ENCODE data around the gene ZNF830. TPM values are rescaled to one million over a fixed set of nuclear protein-coding genes. Genes with fewer than 3 reads are reported as not detected.

ZNF830 gene
- total and polyA plus RNA-seq, 2 of the 13 experiments (the other 11 are each of a cell fraction or from before 2014, with no cell fraction given), result 6.1 to 19.0 TPM

DNA sequence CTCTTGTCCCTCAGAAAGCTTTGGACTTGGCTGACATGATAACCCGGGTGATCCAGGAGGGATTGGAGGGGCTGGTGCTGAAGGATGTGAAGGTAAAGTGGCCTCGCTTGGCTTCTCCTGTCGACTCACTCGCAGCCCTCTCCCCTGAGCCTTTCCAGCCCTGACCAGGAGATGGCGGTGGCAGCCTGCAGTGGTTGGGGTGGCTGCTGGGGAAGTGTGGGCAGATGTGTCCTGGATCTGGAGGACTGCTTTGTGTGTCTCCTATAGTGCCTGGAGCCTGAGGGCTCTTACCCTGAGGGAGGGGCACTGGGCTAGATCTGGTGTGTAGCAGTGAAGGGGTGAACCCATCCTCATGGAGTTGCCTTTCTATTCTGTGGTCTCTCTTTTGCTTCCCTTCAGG, 36.9 kb downstream of the ZNF830 start (continued):
- TF ChIP-seq, protein P1, sequence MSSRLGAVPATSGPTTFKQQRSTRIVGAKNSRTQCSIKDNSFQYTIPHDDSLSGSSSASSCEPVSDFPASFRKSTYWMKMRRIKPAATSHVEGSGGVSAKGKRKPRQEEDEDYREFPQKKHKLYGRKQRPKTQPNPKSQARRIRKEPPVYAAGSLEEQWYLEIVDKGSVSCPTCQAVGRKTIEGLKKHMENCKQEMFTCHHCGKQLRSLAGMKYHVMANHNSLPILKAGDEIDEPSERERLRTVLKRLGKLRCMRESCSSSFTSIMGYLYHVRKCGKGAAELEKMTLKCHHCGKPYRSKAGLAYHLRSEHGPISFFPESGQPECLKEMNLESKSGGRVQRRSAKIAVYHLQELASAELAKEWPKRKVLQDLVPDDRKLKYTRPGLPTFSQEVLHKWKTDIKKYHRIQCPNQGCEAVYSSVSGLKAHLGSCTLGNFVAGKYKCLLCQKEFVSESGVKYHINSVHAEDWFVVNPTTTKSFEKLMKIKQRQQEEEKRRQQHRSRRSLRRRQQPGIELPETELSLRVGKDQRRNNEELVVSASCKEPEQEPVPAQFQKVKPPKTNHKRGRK (CRISPR knock-in tag; IDR thresholded peaks at IDR 0.05), result no peak
- TF ChIP-seq YY1 (IDR thresholded peaks at IDR 0.05; ENCODE audit: insufficient read depth, insufficient replicate concordance, low read depth, low read length) (peak; percentile 22), FOXK1 (CRISPR knock-in tag; IDR thresholded peaks at IDR 0.05; ENCODE audit: borderline replicate concordance, low read depth) (no peak), ZNF138 (CRISPR knock-in tag; IDR thresholded peaks at IDR 0.05; ENCODE audit: low read depth) (no peak), RAD21 (CRISPR knock-in tag; IDR thresholded peaks at IDR 0.05) (peak; percentile 90), ZNF703 (CRISPR knock-in tag; IDR thresholded peaks at IDR 0.05; ENCODE audit: borderline replicate concordance) (no peak), ELF3 (CRISPR knock-in tag; IDR thresholded peaks at IDR 0.05) (0 out of 2 replicates have a peak, but pooled peaks have one; percentile 41), SMC3 (IDR thresholded peaks at IDR 0.05; ENCODE audit: low read length) (peak; percentile 70), SP2 (CRISPR knock-in tag; IDR thresholded peaks at IDR 0.05) (no peak), RBAK (CRISPR knock-in tag; IDR thresholded peaks at IDR 0.05) (no peak), KLF9 (CRISPR knock-in tag; IDR thresholded peaks at IDR 0.05; ENCODE audit: low read depth) (no peak), GATAD1 (CRISPR knock-in tag; IDR thresholded peaks at IDR 0.05) (0 out of 2 replicates have a peak, but pooled peaks have one; percentile 35), IRF2 (CRISPR knock-in tag; IDR thresholded peaks at IDR 0.05) (0 out of 2 replicates have a peak, but pooled peaks have one; percentile 24)
- TF ChIP-seq, protein P2, sequence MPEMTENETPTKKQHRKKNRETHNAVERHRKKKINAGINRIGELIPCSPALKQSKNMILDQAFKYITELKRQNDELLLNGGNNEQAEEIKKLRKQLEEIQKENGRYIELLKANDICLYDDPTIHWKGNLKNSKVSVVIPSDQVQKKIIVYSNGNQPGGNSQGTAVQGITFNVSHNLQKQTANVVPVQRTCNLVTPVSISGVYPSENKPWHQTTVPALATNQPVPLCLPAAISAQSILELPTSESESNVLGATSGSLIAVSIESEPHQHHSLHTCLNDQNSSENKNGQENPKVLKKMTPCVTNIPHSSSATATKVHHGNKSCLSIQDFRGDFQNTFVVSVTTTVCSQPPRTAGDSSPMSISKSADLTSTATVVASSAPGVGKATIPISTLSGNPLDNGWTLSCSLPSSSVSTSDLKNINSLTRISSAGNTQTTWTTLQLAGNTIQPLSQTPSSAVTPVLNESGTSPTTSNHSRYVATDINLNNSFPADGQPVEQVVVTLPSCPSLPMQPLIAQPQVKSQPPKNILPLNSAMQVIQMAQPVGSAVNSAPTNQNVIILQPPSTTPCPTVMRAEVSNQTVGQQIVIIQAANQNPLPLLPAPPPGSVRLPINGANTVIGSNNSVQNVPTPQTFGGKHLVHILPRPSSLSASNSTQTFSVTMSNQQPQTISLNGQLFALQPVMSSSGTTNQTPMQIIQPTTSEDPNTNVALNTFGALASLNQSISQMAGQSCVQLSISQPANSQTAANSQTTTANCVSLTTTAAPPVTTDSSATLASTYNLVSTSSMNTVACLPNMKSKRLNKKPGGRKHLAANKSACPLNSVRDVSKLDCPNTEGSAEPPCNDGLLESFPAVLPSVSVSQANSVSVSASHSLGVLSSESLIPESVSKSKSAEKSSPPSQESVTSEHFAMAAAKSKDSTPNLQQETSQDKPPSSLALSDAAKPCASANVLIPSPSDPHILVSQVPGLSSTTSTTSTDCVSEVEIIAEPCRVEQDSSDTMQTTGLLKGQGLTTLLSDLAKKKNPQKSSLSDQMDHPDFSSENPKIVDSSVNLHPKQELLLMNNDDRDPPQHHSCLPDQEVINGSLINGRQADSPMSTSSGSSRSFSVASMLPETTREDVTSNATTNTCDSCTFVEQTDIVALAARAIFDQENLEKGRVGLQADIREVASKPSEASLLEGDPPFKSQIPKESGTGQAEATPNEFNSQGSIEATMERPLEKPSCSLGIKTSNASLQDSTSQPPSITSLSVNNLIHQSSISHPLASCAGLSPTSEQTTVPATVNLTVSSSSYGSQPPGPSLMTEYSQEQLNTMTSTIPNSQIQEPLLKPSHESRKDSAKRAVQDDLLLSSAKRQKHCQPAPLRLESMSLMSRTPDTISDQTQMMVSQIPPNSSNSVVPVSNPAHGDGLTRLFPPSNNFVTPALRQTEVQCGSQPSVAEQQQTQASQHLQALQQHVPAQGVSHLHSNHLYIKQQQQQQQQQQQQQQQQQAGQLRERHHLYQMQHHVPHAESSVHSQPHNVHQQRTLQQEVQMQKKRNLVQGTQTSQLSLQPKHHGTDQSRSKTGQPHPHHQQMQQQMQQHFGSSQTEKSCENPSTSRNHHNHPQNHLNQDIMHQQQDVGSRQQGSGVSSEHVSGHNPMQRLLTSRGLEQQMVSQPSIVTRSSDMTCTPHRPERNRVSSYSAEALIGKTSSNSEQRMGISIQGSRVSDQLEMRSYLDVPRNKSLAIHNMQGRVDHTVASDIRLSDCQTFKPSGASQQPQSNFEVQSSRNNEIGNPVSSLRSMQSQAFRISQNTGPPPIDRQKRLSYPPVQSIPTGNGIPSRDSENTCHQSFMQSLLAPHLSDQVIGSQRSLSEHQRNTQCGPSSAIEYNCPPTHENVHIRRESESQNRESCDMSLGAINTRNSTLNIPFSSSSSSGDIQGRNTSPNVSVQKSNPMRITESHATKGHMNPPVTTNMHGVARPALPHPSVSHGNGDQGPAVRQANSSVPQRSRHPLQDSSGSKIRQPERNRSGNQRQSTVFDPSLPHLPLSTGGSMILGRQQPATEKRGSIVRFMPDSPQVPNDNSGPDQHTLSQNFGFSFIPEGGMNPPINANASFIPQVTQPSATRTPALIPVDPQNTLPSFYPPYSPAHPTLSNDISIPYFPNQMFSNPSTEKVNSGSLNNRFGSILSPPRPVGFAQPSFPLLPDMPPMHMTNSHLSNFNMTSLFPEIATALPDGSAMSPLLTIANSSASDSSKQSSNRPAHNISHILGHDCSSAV (CRISPR knock-in tag; IDR thresholded peaks at IDR 0.05; ENCODE audit: borderline replicate concordance), result no peak
- TF ChIP-seq, protein P3, sequence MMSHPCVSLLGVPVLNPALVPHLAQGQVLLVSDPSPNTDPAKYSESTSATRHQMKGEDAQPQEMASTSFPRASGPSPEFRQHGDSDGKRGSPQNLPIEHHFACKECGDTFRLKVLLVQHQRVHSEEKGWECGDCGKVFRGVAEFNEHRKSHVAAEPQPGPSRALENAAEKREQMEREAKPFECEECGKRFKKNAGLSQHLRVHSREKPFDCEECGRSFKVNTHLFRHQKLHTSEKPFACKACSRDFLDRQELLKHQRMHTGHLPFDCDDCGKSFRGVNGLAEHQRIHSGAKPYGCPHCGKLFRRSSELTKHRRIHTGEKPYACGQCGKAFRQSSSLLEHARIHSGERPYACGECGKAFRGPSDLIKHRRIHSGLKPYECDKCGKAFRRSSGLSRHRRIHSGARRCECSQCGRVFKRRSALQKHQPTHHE (CRISPR knock-in tag; IDR thresholded peaks at IDR 0.05; ENCODE audit: borderline replicate concordance), result no peak
- TF ChIP-seq, protein P4, sequence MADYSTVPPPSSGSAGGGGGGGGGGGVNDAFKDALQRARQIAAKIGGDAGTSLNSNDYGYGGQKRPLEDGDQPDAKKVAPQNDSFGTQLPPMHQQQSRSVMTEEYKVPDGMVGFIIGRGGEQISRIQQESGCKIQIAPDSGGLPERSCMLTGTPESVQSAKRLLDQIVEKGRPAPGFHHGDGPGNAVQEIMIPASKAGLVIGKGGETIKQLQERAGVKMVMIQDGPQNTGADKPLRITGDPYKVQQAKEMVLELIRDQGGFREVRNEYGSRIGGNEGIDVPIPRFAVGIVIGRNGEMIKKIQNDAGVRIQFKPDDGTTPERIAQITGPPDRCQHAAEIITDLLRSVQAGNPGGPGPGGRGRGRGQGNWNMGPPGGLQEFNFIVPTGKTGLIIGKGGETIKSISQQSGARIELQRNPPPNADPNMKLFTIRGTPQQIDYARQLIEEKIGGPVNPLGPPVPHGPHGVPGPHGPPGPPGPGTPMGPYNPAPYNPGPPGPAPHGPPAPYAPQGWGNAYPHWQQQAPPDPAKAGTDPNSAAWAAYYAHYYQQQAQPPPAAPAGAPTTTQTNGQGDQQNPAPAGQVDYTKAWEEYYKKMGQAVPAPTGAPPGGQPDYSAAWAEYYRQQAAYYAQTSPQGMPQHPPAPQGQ (CRISPR knock-in tag; IDR thresholded peaks at IDR 0.05; ENCODE audit: borderline replicate concordance), result no peak
